ENCODE measurements around the gene CDC42SE2.

Gene CDC42SE2

DNA sequence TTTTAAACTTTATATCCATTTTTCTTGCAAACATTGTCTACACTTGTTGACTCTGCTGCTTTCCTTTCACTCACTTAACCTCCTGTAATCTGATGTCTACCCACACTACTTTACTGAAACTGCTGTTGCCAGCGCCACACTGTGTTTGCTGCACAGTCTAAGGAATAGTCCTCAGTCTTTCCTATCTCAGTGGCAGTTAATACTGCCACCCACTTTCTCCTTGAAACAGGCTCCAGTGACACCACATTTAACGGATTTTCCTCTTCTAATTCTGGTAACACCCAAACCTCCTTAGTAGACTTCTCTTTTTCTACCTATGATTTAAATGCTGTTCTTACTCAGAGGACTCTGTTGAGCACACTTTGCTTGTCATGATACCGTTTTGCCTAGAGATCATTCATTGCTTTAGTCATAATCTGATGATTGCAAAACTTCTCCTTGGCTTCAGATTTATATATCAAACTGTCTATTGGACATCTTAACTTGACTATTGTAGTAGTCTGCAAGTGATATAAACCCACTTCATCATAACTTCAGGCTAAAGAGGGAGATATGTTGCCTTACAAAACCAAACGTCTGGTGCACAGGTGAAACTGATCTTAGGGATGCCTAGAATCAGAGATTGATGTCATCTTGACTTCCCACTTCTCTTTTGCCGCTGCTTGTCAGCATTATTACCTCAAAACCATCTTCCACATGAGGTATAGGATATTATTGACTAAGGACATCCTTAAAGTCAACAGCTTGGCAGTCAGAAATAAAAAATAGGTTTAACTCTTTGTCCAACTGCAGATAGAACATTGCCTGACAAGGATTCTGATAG, 94.1 kb downstream of the CDC42SE2 start:
- TF ChIP-seq CEBPB (IDR thresholded peaks at IDR 0.05) (no peak), CREB1 (IDR thresholded peaks at IDR 0.05; ENCODE audit: low read depth) (no peak), NFIC (IDR thresholded peaks at IDR 0.05) (no peak), TEAD4 (IDR thresholded peaks at IDR 0.05) (no peak), YY1 (IDR thresholded peaks at IDR 0.05; ENCODE audit: low read depth) (no peak), RAD21 (IDR thresholded peaks at IDR 0.05; ENCODE audit: low read depth) (no peak), EGR1 (IDR thresholded peaks at IDR 0.05) (no peak)
- TF ChIP-seq, protein P1, sequence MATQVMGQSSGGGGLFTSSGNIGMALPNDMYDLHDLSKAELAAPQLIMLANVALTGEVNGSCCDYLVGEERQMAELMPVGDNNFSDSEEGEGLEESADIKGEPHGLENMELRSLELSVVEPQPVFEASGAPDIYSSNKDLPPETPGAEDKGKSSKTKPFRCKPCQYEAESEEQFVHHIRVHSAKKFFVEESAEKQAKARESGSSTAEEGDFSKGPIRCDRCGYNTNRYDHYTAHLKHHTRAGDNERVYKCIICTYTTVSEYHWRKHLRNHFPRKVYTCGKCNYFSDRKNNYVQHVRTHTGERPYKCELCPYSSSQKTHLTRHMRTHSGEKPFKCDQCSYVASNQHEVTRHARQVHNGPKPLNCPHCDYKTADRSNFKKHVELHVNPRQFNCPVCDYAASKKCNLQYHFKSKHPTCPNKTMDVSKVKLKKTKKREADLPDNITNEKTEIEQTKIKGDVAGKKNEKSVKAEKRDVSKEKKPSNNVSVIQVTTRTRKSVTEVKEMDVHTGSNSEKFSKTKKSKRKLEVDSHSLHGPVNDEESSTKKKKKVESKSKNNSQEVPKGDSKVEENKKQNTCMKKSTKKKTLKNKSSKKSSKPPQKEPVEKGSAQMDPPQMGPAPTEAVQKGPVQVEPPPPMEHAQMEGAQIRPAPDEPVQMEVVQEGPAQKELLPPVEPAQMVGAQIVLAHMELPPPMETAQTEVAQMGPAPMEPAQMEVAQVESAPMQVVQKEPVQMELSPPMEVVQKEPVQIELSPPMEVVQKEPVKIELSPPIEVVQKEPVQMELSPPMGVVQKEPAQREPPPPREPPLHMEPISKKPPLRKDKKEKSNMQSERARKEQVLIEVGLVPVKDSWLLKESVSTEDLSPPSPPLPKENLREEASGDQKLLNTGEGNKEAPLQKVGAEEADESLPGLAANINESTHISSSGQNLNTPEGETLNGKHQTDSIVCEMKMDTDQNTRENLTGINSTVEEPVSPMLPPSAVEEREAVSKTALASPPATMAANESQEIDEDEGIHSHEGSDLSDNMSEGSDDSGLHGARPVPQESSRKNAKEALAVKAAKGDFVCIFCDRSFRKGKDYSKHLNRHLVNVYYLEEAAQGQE (IDR thresholded peaks at IDR 0.05; ENCODE audit: low read depth): no peak
- TF ChIP-seq, protein P2, sequence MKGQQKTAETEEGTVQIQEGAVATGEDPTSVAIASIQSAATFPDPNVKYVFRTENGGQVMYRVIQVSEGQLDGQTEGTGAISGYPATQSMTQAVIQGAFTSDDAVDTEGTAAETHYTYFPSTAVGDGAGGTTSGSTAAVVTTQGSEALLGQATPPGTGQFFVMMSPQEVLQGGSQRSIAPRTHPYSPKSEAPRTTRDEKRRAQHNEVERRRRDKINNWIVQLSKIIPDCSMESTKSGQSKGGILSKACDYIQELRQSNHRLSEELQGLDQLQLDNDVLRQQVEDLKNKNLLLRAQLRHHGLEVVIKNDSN (IDR thresholded peaks at IDR 0.05): no peak
- TF ChIP-seq, protein P3, sequence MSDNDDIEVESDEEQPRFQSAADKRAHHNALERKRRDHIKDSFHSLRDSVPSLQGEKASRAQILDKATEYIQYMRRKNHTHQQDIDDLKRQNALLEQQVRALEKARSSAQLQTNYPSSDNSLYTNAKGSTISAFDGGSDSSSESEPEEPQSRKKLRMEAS (IDR thresholded peaks at IDR 0.05): no peak

DNA sequence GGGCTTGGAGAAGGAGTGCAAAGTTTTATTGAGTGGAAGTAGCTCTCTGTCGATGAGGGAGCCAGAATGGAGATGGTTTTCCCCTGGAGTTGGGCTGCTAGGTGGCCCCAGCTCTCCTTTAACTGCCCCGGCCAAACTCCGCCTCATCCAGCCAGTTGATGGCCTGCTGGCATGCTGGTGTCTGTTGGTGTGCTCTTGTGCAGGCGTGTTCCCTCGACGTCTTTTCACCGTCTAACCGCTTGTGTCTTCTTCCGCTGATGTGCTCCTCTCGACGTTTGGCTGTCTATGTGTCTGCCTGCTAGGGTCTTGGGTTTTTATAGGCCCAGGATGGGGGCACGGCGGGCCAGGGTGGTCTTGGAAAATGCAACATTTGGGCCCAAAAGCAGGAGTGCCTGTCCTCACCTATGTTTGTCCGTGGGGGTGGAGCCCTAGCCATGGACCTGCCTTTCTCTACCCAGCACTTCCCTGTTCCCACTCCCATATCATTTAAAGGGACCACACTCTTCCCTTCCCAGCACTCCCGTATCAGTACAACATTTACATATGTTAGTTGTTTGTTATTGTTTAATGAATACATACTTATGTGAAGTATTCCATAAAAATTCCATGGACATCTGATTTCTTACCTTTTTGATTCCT, 97.9 kb downstream of the CDC42SE2 start:
- TF ChIP-seq CEBPB (IDR thresholded peaks at IDR 0.05) (no peak), TEAD4 (IDR thresholded peaks at IDR 0.05) (no peak), TCF12 (IDR thresholded peaks at IDR 0.05; ENCODE audit: low read depth) (no peak), ZBTB7A (IDR thresholded peaks at IDR 0.05; ENCODE audit: low read depth) (no peak), EP300 (IDR thresholded peaks at IDR 0.05; ENCODE audit: borderline replicate concordance) (no peak), YY1 (IDR thresholded peaks at IDR 0.05; ENCODE audit: low read depth) (no peak), EGR1 (IDR thresholded peaks at IDR 0.05) (no peak), CREB1 (IDR thresholded peaks at IDR 0.05; ENCODE audit: low read depth) (no peak), NFIC (IDR thresholded peaks at IDR 0.05) (no peak), TAF1 (IDR thresholded peaks at IDR 0.05; ENCODE audit: low read depth) (no peak), FOXM1 (IDR thresholded peaks at IDR 0.05; ENCODE audit: borderline replicate concordance, low read depth) (no peak), RAD21 (IDR thresholded peaks at IDR 0.05; ENCODE audit: low read depth) (no peak)
- TF ChIP-seq, protein P2 (IDR thresholded peaks at IDR 0.05): no peak
- TF ChIP-seq, protein P1 (IDR thresholded peaks at IDR 0.05; ENCODE audit: low read depth): no peak
- TF ChIP-seq, protein P3 (IDR thresholded peaks at IDR 0.05): no peak

DNA sequence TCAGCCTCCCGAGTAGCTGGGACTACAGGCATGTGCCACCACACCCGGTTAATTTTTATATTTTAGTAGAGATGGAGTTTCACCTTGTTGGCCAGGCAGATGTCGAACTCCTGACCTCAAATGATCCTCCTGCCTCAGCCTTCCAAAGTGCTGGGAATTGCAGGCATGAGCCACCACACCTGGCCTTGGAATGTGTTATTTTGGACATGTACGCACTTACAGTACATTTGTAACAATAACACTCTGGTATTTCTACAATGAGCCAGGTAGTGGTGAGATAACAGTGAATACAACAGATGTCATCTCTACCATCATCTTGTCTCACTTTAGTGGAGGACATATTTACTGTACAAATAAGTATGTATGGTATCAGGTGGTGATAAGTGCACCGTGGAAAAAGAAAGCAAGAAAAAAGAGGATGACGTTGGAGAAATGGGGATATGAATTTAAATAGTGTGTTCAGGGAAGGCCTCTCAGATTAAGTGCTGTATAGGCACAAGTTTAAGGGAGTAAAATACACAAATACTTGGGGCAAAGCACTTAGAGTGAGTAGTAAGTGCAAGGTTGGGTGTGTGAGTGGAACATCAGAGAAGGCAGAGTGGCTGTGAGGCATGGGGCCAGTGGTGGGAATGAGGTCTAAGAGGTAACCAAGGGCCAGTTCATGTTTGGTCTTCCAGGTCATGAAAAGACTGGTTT, 100.1 kb downstream of the CDC42SE2 start:
- TF ChIP-seq CEBPB (IDR thresholded peaks at IDR 0.05) (no peak), CREB1 (IDR thresholded peaks at IDR 0.05; ENCODE audit: low read depth) (no peak), TCF12 (IDR thresholded peaks at IDR 0.05; ENCODE audit: low read depth) (no peak), EP300 (IDR thresholded peaks at IDR 0.05; ENCODE audit: borderline replicate concordance) (no peak), YY1 (IDR thresholded peaks at IDR 0.05; ENCODE audit: low read depth) (no peak)
- TF ChIP-seq, protein P2 (IDR thresholded peaks at IDR 0.05): no peak

DNA sequence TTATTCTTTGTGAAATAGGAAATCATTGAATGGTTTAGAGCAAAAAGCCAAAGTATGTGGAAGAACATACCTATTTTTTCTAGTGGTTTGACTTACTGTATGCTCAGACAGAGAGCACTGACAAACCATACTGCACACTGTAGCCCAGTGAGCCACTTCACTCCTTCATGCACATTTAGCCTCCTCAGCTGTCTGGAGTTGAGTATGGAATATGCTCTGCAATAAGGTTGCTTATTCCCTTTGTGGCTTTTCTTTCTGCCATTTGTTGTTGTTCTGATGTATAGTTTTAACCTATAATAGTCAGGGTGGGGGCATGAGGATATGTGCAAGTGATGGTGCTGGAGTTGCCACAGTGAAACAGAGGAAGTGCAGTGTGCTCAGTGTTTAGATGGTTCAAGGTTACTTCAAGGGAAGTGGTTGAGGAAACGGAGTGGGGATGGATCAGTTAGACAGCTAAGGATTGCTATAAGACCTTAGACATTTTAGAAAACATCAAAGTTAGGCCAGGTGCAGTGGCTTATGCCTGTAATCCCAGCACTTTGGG, 100.7 kb downstream of the CDC42SE2 start:
- TF ChIP-seq YY1 (IDR thresholded peaks at IDR 0.05; ENCODE audit: low read depth): no peak
- no peak for TF ChIP-seq EP300 (IDR thresholded peaks at IDR 0.05; ENCODE audit: borderline replicate concordance)
- TF ChIP-seq, protein P3 (IDR thresholded peaks at IDR 0.05): no peak
- TF ChIP-seq TCF12 (IDR thresholded peaks at IDR 0.05; ENCODE audit: low read depth): no peak
- no peak for TF ChIP-seq TAF1 (IDR thresholded peaks at IDR 0.05; ENCODE audit: low read depth)
- TF ChIP-seq ZBTB7A (IDR thresholded peaks at IDR 0.05; ENCODE audit: low read depth): no peak
- TF ChIP-seq TEAD4 (IDR thresholded peaks at IDR 0.05): no peak
- TF ChIP-seq NFIC (IDR thresholded peaks at IDR 0.05): no peak
- no peak for TF ChIP-seq CREB1 (IDR thresholded peaks at IDR 0.05; ENCODE audit: low read depth)
- no peak for TF ChIP-seq EGR1 (IDR thresholded peaks at IDR 0.05)
- TF ChIP-seq CEBPB (IDR thresholded peaks at IDR 0.05): no peak
- TF ChIP-seq, protein P1 (IDR thresholded peaks at IDR 0.05; ENCODE audit: low read depth): no peak
- no peak for TF ChIP-seq RAD21 (IDR thresholded peaks at IDR 0.05; ENCODE audit: low read depth)
- no peak for TF ChIP-seq FOXM1 (IDR thresholded peaks at IDR 0.05; ENCODE audit: borderline replicate concordance, low read depth)
- TF ChIP-seq, protein P2 (IDR thresholded peaks at IDR 0.05): no peak
